Keratinocyte (primary cell): ENCODE results near the gene ADIG. TPM values are rescaled to one million over a fixed set of nuclear protein-coding genes. Genes with fewer than 3 reads are reported as not detected.

ENCODE experiments used
- DNase-seq: peaks from one replicate; pipeline ENCODE4 v3.0.0-alpha.2; 2011; ENCODE audit warnings: low read depth, missing footprints, low spot score
- FAIRE-seq: peaks from 2 replicates; lab custom pipeline; 2011; peaks lifted over from hg19 to GRCh38; lab: Jason Lieb, UNC
- H2AFZ ChIP-seq: 2 replicates; pipeline ENCODE4 v1.6.0; 2012; ENCODE audit warnings: low read length, control low read depth, inconsistent platforms; ENCODE audit not compliant: control insufficient read depth
- H3K27ac ChIP-seq: 2 replicates; pipeline ENCODE4 v1.5.1; 2011; ENCODE audit warnings: low read length; ENCODE audit not compliant: control insufficient read depth, insufficient read depth
- H3K27me3 ChIP-seq: 3 replicates; pipeline ENCODE4 v1.6.0; 2011; ENCODE audit warnings: low read length; ENCODE audit not compliant: control insufficient read depth, insufficient read depth; ENCODE audit errors: extremely low read depth
- H3K36me3 ChIP-seq, 2 experiments: 2 replicates in 1 of 2; 3 replicates in 1 of 2; pipeline ENCODE4 v1.5.1; 2011; ENCODE audit warnings: low read length in 2 of 2, mild to moderate bottlenecking in 1 of 2; ENCODE audit not compliant: control insufficient read depth in 2 of 2, insufficient read depth in 2 of 2; ENCODE audit errors: extremely low read depth in 1 of 2
- H3K4me1 ChIP-seq: 3 replicates; pipeline ENCODE4 v1.5.1; 2011; ENCODE audit warnings: low read length; ENCODE audit not compliant: control insufficient read depth, insufficient read depth; ENCODE audit errors: extremely low read depth
- H3K4me2 ChIP-seq: 3 replicates; pipeline ENCODE4 v1.6.0; 2011; ENCODE audit warnings: low read depth, low read length; ENCODE audit not compliant: control insufficient read depth, insufficient read depth; ENCODE audit errors: extremely low read depth
- H3K4me3 ChIP-seq, 3 experiments: fragments of 200-600 bp in 1 of 3; sonication (generic) in 1 of 3; 2 replicates in 2 of 3; 3 replicates in 1 of 3; pipeline ENCODE4 v1.5.1; 2011 to 2016; ENCODE audit warnings: low read length in 3 of 3, mild to moderate bottlenecking in 3 of 3, control low read depth in 2 of 3, inconsistent platforms in 1 of 3, low read depth in 1 of 3, mixed read lengths in 1 of 3, mixed run types in 1 of 3, moderate library complexity in 1 of 3; ENCODE audit not compliant: control insufficient read depth in 2 of 3, insufficient read depth in 2 of 3; ENCODE audit errors: extremely low read depth in 1 of 3
- H3K79me2 ChIP-seq: 2 replicates; pipeline ENCODE4 v1.6.0; 2012; ENCODE audit warnings: low read length; ENCODE audit not compliant: control insufficient read depth, insufficient read depth
- H3K9ac ChIP-seq: 3 replicates; pipeline ENCODE4 v1.6.0; 2011; ENCODE audit warnings: low read length; ENCODE audit not compliant: control insufficient read depth, insufficient read depth; ENCODE audit errors: extremely low read depth
- H3K9me1 ChIP-seq: 3 replicates; pipeline ENCODE4 v1.6.0; 2011; ENCODE audit warnings: low read length; ENCODE audit not compliant: control insufficient read depth, insufficient read depth; ENCODE audit errors: extremely low read depth
- H3K9me3 ChIP-seq: 2 replicates; pipeline ENCODE4 v1.5.1; 2012; ENCODE audit warnings: low read depth, low read length; ENCODE audit not compliant: control insufficient read depth
- H4K20me1 ChIP-seq: 3 replicates; pipeline ENCODE4 v1.6.0; 2011; ENCODE audit warnings: low read length; ENCODE audit not compliant: control insufficient read depth, insufficient read depth; ENCODE audit errors: extremely low read depth
- CTCF ChIP-seq, 3 experiments: IDR thresholded peaks in 1 of 3; conservative IDR thresholded peaks in 1 of 3; optimal IDR thresholded peaks in 1 of 3; 2 replicates in 2 of 3; 3 replicates in 1 of 3; pipeline versions ENCODE3 to v1.5.1; 2011; ENCODE audit warnings: low read length in 3 of 3, mild to moderate bottlenecking in 3 of 3, moderate library complexity in 2 of 3, control low read depth in 1 of 3, inconsistent platforms in 1 of 3; ENCODE audit not compliant: insufficient read depth in 2 of 3; ENCODE audit errors: extremely low read depth in 1 of 3
- EZH2 ChIP-seq: IDR thresholded peaks from one replicate; pipeline ENCODE4 v1.6.1; 2012; ENCODE audit warnings: inconsistent platforms, mild to moderate bottlenecking, low read length, moderate library complexity
- dilution Hi-C: fragments of 300-500 bp; cut with MboI; formaldehyde crosslinking; loops from one replicate; pipeline ENCODE4 v1.7.0; 2020; ENCODE audit warnings: low sequenced_read_pairs; ENCODE audit not compliant: extremely low pct_ligation_motif_present
- polyA plus RNA-seq, 5 experiments: library from polyadenylated mRNA; depleted of rRNA in 3 of 5; stranded (reverse) in 3 of 5; stranded (forward) in 1 of 5; unstranded in 1 of 5; fragments of >200 nt; gene quantifications; 1 replicate in 1 of 5; 2 replicates in 3 of 5; 3 replicates in 1 of 5; pipeline versions ENCODE4 v1.2.1 to v1.2.3, GENCODE V29; 2011 to 2012; ENCODE audit warnings: missing spikeins in 2 of 5, low read depth in 1 of 5, low replicate concordance in 1 of 5

The ADIG gene
- polyA plus RNA-seq, 1 donor (not counting 4 experiments of a cell fraction or from before 2014, with no cell fraction given) = not detected

GRCh38 chr20:38563802-38564431 lies 17.1 kb upstream of the ADIG start:
- dilution Hi-C loops = no loop called here
- Histone ChIP-seq H2AFZ (no peak overlapping the region), H3K27ac (no peak overlapping the region), H3K9me1 (no peaks in the 10 kb centered on the region), H3K36me3 (peaks cover 5 to 23% of the 10 kb centered on the region in 2 experiments), H3K4me2 (no peak overlapping the region), H3K9ac (no peak overlapping the region), H3K4me3 (no peak overlapping the region), H3K4me1 (no peaks in the 10 kb centered on the region), H3K9me3 (no peaks in the 10 kb centered on the region), H3K79me2 (no peaks in the 10 kb centered on the region), H4K20me1 (no peaks in the 10 kb centered on the region), H3K27me3 (no peaks in the 10 kb centered on the region)
- DNase-seq = no peak
- no peak for TF ChIP-seq CTCF (optimal IDR thresholded peaks at IDR 0.05 in 1 of 3, IDR thresholded peaks at IDR 0.05 in 1 of 3, conservative IDR thresholded peaks at IDR 0.05 in 1 of 3; ENCODE audit: extremely low read depth in 1 of 3, insufficient read depth in 2 of 3, low read length in 3 of 3)
- TF ChIP-seq EZH2 = no peak
- no peak for FAIRE-seq

DNA sequence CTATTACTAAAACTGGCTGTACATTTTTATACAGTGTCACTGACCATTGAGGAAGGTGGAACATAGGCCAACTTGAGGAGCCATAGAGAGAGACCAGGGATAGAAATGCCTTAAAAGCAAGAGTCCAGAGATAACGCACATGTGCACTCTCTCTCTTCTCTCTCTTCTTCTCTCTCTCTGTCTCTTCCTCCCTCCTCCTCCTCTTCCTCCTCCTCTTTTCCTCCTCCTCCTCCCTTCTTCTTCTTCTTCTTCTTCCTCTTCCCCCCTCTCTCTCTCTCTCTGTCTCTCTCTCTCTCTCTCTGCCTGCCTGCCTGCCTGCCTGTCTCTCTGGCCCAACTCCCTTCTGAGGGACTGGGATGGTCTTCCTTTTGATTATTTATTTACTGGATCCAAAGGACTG lies 16.3 kb upstream of the ADIG start:
- no peaks in the 10 kb centered on the region for H3K27me3 ChIP-seq
- no peak overlapping the region for H3K27ac ChIP-seq
- peaks cover 7 to 23% of the 10 kb centered on the region in 2 experiments for H3K36me3 ChIP-seq
- H3K4me2 ChIP-seq = no peak overlapping the region
- H3K4me3 ChIP-seq = no peak overlapping the region
- no peak for DNase-seq
- no peaks in the 10 kb centered on the region for H4K20me1 ChIP-seq
- no peaks in the 10 kb centered on the region for H3K79me2 ChIP-seq
- FAIRE-seq = no peak
- no peak overlapping the region for H3K9ac ChIP-seq
- no peaks in the 10 kb centered on the region for H3K4me1 ChIP-seq
- TF ChIP-seq CTCF (optimal IDR thresholded peaks at IDR 0.05 in 1 of 3, IDR thresholded peaks at IDR 0.05 in 1 of 3, conservative IDR thresholded peaks at IDR 0.05 in 1 of 3; ENCODE audit: extremely low read depth in 1 of 3, insufficient read depth in 2 of 3, low read length in 3 of 3) (no peak), EZH2 (no peak)
- H3K9me3 ChIP-seq = no peaks in the 10 kb centered on the region
- H2AFZ ChIP-seq = no peak overlapping the region
- H3K9me1 ChIP-seq = no peaks in the 10 kb centered on the region
- dilution Hi-C loops = no loop called here
